ENCODE results near the gene MKLN1. TPM values are rescaled to one million over a fixed set of nuclear protein-coding genes. Genes with fewer than 3 reads are reported as not detected.

MKLN1 gene
- polyA plus RNA-seq, 1 of the 3 experiments (the other 2 are of a cell fraction): 11.0 TPM

- Histone ChIP-seq H3F3A (replicated peaks; ENCODE audit: insufficient read depth) (peaks cover 7% of the 10 kb centered on the region), H3K9ac (no peak overlapping the region), H3K36me3 (replicated peaks in 1 of 2; ENCODE audit: control insufficient read depth in 1 of 2, insufficient read depth in 2 of 2, low read length in 1 of 2) (peaks cover 0 to 4% of the 10 kb centered on the region in 2 experiments), H3K4me2 (no peak overlapping the region), H3K27me3 (ENCODE audit: insufficient read depth) (no peaks in the 10 kb centered on the region), H2AFZ (ENCODE audit: low read depth) (no peak overlapping the region), H3K9me2 (no peaks in the 10 kb centered on the region), H4K20me1 (ENCODE audit: insufficient read depth) (peaks cover 14% of the 10 kb centered on the region; the same call in 1 of the 2 replicates), H3K9me3 (no peaks in the 10 kb centered on the region), H3K4me3 (ENCODE audit: low read depth in 2 of 2, low read length in 1 of 2) (no peak overlapping the region), H3K4me1 (ENCODE audit: control insufficient read depth in 1 of 2, insufficient read depth in 2 of 2, low read depth in 1 of 2, low read length in 1 of 2) (peaks cover 11 to 12% of the 10 kb centered on the region in 2 experiments; a peak in 2 of 4 replicates), H3K79me2 (ENCODE audit: insufficient read depth) (peaks cover 26% of the 10 kb centered on the region), H3K27ac (ENCODE audit: low read depth in 2 of 2, low read length in 1 of 2) (no peak overlapping the region)
- ChIA-PET POLR2A (no interaction called here), CTCF (interaction anchor here (1.2 to 1.3 kb wide), 2 partner anchors 23 to 256 kb away, joined by 4 to 5 read pairs; no protein-coding TSS in a partner anchor)
- TF ChIP-seq USF1 (IDR thresholded peaks at IDR 0.05; ENCODE audit: borderline replicate concordance, low read depth): peak; percentile 30; the same call in 1 of the 2 replicates
- TF ChIP-seq GABPA (IDR thresholded peaks at IDR 0.05; ENCODE audit: low read depth): no peak
- no peak for TF ChIP-seq ZBTB33 (IDR thresholded peaks at IDR 0.05; ENCODE audit: borderline replicate concordance, low read depth)
- 97% methylated on average over 5 of the region's 5 CpGs for WGBS (ENCODE audit: low lambda C conversion rate)
- no peak for DNase-seq
Measured at GRCh38 chr7:131325179-131325840, 2.4 kb upstream of the MKLN1 start.

GRCh38 chr7:131326576-131326975 lies 1.1 kb upstream of the MKLN1 start:
- Histone ChIP-seq H3F3A (replicated peaks; ENCODE audit: insufficient read depth) (peaks cover 7% of the 10 kb centered on the region), H3K36me3 (replicated peaks in 1 of 2; ENCODE audit: control insufficient read depth in 1 of 2, insufficient read depth in 2 of 2, low read length in 1 of 2) (peaks cover 3 to 4% of the 10 kb centered on the region in 2 experiments), H4K20me1 (ENCODE audit: insufficient read depth) (peaks cover 23% of the 10 kb centered on the region), H3K27me3 (ENCODE audit: insufficient read depth) (no peaks in the 10 kb centered on the region), H3K9me2 (no peaks in the 10 kb centered on the region), H2AFZ (ENCODE audit: low read depth) (peak overlapping the region; percentile 93), H3K9me3 (no peaks in the 10 kb centered on the region), H3K27ac (ENCODE audit: low read depth in 2 of 2, low read length in 1 of 2) (peak overlapping the region; percentile 97 to 98), H3K79me2 (ENCODE audit: insufficient read depth) (peaks cover 39% of the 10 kb centered on the region), H3K4me2 (peak overlapping the region; percentile 94), H3K9ac (peak overlapping the region; percentile 99; the same call in 1 of the 2 replicates), H3K4me3 (ENCODE audit: low read depth in 2 of 2, low read length in 1 of 2) (peak overlapping the region; percentile 93 to 96; a peak in 3 of 4 replicates), H3K4me1 (ENCODE audit: control insufficient read depth in 1 of 2, insufficient read depth in 2 of 2, low read depth in 1 of 2, low read length in 1 of 2) (peaks cover 11 to 15% of the 10 kb centered on the region in 2 experiments; a peak in 2 of 4 replicates)
- CTCF ChIA-PET: interaction anchor here (0.6 to 1.6 kb wide), 5 partner anchors 21 to 429 kb away, joined by 3 to 5 read pairs (median 3); no protein-coding TSS in a partner anchor
- WGBS (ENCODE audit: low lambda C conversion rate): 89% methylated on average over 6 of the region's 6 CpGs
- DNase-seq: no peak
- POLR2A ChIA-PET: interaction anchor here (0.5 to 1.9 kb wide), 2 partner anchors 220 to 306 kb away, joined by 3 to 6 read pairs; no protein-coding TSS in a partner anchor
- TF ChIP-seq EZH2phosphoT487 (IDR thresholded peaks at IDR 0.05; ENCODE audit: borderline replicate concordance, low read depth) (no peak), RXRA (IDR thresholded peaks at IDR 0.05; ENCODE audit: borderline replicate concordance, low read depth) (no peak), POLR2AphosphoS5 (IDR thresholded peaks at IDR 0.05; ENCODE audit: low read depth, low read length) (no peak)

Data from SK-N-SH (cell line).